Globus pallidus (tissue), 1 donor: Measurements from ENCODE around the gene MYEOV.

Experiments used
- DNase-seq: peaks from one replicate; pipeline ENCODE4 v3.0.0-alpha.2; 2015; ENCODE audit warnings: low spot score

The MYEOV gene

DNA sequence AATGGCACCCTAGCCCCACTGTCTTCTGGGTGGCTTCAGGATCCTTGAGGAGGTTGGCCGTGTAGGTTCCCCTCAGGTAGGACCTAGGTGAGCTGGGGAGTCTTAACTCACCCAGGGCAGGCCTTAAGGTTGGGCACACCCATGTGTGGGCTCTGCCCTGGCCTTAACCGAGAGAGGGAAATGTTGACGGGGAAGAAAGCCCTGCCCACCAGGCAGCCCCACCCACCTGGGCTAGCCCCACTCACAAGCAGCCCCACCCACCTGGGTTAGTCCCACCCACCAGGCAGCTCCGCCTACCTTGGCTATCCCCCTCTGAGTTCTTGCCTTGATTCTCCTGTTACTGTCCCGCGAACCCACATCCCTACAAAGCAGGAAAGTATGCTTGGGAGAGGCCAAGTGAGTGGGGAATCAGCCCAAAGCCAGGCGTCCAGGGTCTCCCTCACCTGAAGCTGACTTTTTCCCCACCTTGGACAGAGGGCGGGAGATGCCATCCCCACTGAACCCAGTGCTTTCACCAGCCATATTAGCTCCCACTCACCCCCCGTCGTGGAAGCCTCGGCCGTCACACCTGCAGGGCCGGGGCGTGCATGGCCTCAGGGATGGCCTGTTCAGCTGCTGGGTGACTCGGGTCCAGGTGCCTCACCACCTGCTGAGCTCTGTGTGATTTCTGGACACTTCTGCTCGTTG is at the start of gene MYEOV:
MYEOV (plus strand) TSS at position 337 of the 687 bp plus-strand sequence. CDS start 1,200 bp downstream, outside the sequence.
- DNase-seq, result no peak

DNA sequence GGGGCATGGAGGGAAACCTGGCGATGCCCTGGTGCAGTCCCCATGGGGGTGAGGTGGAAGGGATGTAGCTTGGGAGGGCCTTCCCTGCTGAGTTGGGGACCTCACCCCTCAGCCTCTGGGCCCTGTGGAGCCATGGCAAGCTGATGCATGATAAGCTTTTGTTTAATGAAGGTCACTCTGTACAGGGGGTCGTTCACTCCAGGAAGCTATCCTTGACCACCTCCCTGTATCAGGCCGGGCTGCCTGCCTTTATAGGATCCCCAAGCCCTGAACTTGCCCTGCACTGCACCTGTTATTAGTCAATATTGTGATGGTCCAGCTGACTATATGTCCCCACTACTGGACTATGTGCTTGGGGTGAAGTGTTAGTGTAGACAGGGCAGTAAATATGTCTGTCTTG is 49.7 kb upstream of the MYEOV start:
- DNase-seq, result no peak

DNA sequence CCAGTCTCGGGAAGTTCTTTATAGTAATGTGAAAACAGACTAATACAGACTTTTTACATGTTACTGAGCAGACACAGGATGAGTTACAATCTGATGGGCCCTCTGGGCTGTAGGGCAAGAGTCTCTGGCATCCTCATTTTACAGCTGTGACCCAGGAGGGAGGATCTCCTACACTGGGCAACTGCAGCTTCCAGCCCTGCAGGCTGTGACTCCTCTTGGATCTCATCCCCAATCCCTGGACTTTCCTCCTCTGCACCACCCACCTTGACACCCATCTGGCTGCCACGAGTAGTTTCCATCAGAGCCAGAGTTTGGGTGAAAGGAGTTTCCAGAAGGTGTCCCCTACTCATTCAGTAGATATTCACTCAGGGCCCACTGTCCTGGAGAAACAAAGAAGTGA is 48.9 kb upstream of the MYEOV start:
- DNase-seq, result no peak

- no peak for DNase-seq
These were observed 48.2 kb upstream of the MYEOV start for GRCh38 chr11:69245491-69246345.

DNA sequence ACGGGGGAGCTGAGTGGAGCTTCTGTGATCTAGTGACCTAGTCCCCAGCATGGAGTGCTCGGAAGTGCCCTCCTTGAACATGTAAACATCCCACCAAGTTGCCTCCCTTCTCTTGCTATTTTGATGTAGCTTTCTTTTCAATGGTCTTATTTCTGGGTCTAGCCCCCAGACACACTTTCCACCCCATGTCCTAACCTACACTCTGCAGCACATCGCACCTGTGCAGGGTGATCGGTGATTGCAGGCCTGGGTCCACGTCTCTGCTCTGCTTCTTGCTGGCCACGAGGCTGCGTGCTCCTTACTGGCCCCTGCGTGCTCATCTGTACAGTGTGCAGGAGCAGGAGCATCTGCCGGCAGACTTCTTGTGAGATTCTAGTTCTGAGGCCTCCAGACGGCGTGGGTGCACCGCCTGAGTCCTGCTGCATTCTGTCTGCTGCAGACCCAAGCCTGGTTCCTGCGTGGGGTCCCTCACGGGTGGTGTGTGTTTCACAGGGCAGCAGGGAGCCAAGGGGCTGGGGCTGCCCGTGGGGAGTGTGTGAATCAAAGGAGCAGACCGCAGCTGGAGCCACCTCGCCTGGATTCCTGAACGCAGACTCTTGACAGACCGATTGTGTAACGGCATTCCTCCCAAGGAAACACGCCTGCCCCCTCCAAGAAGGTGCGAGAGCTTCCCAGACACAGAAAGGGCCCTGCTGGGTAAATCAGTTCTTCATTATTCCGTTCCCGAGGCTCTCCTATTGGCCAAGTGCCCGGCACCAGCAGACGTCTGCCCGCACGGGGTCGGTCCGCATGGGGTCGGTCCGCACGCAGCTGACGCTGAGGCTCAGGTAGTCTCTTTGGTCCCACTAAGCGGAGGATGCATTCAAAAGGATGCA is 44.4 kb upstream of the MYEOV start:
- DNase-seq, result no peak

GRCh38 chr11:69250186-69251056 is 43.5 kb upstream of the MYEOV start:
- DNase-seq, result no peak

- no peak for DNase-seq
These were observed 42.9 kb upstream of the MYEOV start for GRCh38 chr11:69251057-69251393.

- no peak for DNase-seq
These were observed 42.1 kb upstream of the MYEOV start for GRCh38 chr11:69251639-69252489.

DNA sequence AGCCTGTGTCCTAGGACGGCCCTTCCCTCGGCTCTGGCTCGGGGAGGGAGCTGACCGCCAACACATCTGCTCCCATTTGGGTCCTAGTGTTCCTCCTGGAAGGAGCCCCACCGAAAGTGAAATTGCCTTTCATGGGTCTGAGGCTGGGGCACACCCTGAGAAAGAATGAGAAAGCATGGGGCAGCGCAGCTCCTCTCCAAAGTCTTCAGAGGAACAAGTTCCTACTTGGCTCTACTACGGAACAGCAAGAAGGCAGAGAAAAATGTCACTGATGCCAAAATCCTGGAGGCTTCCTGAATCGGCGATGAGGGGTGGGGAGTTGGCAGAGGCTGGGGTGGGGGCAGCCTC is 41.5 kb upstream of the MYEOV start:
- no peak for DNase-seq

- DNase-seq, result no peak
These were observed 40.9 kb upstream of the MYEOV start for GRCh38 chr11:69253028-69253427.

DNA sequence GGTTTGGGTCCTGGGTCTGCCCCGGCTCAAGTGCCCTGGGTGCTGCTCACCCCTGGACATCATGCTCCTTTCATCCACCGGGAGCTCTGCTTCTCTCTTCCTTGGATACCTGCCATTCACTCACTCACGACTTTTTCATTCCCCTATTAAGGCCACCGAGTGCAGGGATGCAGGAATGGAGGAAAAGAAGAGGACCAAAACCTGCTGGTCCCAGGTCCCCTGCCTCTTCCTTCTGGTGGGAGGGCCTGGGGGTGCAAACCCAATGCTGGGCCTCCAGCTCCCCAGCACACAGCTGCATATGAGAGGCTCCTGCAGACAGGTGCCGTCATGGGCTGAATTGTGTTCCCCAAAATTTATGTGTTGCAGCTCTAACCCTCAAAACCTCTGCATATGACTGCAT is 36.8 kb upstream of the MYEOV start:
- no peak for DNase-seq

DNA sequence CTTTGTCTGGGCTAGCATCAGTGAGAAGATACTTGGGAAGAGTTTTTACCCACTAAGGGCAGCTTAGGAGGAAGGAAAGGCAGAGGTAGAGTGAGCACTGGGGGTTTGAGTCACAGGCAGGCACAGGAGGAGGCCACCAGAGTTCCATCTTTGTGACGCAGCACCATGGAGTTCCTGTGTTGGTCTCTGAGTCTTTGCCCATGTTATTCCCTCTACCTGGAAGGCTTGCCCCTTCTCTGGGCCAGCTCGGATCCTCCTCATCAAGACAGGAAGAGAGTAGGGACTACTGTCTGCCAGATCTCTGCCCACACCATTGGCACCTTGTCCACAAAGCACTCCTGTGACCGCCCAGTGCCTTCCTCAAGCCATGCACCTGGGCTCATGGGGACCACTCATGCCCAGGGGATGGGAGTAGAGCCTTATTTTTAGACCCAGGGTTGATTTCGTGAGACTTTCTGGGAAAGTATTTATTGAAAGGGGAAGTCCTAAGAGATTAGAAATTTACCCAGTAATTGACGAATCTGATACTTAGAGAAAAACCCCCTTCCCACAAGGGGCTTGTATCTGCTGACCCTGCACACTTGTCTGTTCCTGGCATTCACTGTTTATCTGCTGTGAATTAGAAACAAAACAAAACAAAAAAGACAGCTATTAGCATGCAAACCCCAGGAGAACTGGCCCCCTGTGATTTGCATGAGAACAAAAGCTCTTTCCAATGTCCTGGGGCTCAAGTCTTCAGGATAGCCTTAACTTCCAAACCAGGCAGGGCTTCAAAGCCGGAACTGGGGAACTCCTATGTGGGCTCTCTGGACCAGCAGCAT is 35.9 kb upstream of the MYEOV start:
- no peak for DNase-seq

DNA sequence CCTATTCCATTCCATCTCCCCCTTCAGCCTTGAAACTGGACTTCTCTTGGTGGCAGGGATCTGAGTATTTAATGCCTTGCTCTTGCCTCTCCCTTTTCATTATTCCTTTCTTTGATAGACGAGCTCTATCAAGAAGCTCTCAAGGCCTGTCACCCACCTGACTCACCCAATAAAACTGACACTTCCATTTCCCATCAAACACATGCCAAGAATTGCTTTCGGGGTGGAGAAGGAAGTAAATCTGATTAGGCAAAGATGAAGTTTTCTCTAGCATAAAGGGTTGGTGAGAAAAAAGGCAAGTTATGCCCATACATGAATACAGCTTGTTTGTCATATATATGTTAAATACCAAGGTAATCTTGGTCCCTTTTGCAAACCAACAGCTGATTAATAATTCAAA is 34.9 kb upstream of the MYEOV start:
- DNase-seq, result no peak

- DNase-seq, result no peak
These were observed 33.3 kb upstream of the MYEOV start for GRCh38 chr11:69260622-69261021.

DNA sequence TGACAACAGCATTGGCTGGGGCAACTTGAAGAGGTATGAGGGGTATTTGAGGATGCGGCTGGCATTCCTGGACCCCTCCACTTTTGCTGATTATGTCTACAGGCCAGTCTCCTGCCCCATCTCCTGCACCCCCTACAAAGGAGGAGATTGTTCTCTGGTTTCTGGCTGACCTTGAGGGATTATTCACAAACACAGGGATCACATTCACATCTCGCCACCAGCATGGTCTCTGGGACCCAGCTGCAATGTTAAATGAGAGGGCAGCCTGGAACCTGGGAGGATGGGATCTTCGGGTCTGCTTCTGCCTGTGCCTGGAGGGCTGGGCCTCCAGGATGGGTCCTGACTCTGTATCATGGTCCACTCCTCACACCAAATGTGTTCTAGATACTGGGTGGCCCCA is 32.8 kb upstream of the MYEOV start:
- no peak for DNase-seq

- no peak for DNase-seq
These were observed 30.8 kb upstream of the MYEOV start for GRCh38 chr11:69262918-69263735.

- DNase-seq, result no peak
These were observed 30.3 kb upstream of the MYEOV start for GRCh38 chr11:69263736-69264052.

DNA sequence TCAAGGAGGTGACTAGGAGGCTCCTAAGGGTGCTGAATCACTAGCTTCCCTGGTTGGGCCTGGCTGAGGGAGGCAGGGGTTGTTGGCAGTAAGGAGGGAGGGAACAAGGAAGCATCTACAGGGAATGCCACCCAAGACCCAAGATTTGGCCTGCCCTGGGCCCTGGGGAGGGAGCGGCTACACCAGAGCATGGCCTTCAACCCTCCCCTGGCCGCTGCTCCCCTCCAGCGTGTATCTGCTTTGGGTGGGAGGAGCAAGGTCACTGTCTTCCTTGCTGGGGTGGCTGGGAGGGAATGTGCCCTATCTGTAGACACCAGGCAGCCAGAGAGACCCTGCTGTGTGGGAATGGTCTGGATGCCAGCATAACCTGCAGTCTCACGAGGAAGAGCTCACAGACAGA is 29.5 kb upstream of the MYEOV start:
- no peak for DNase-seq

DNA sequence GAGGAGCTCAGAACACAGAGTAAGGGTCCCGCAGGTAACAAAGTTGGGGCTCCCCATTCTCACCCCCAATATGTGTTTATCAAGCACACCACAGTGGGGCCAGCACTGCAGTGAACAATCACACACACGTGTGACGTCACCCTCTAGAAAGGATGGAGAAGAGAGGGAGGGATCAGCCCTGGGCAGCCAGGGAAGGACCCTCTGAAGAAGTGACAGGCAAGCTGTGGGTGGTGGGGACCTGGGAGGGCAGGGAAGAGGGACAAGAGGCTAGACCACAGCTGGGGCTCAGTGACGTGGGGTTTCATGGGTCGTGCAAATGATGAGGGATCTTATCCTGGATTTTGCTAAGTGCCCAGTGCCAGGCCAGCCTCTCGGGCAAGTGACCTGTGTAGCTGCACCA is 28.7 kb upstream of the MYEOV start:
- no peak for DNase-seq
